HG02938 (cell line): ENCODE measurements around the gene VASP.

Experiments
- ATAC-seq: cut with Tn5 transposase; IDR thresholded peaks from one replicate; pipeline ENCODE4 v1.9.1; 2021; ENCODE audit warnings: mild to moderate bottlenecking, moderate library complexity; ENCODE audit not compliant: unreplicated experiment

The VASP gene

GRCh38 chr19:45547965-45548609, 40.8 kb downstream of the VASP start:
- no peak for ATAC-seq

GRCh38 chr19:45553464-45553863, 46.2 kb downstream of the VASP start:
- ATAC-seq, result no peak

GRCh38 chr19:45554481-45554880, 47.2 kb downstream of the VASP start:
- no peak for ATAC-seq

DNA sequence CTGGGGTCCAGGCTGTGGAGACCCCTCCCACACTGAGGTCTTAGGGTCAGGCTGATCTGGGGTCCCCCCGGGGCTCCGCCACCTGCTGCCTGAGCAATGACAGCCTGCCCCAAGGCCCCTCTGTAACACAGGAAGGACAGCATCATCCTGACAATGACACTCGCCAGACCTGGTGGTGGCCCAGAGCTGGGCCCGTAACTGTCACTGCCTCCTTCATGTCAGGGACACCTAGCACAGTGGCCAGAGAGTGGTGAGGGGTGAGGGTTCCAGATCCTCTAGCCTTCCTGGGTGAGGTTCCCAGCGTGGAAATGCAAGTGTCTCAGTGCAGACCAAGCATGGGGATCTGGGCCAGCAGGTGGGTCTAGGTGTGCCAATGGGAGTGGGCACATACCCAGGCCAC, 49.6 kb downstream of the VASP start:
- no peak for ATAC-seq

DNA sequence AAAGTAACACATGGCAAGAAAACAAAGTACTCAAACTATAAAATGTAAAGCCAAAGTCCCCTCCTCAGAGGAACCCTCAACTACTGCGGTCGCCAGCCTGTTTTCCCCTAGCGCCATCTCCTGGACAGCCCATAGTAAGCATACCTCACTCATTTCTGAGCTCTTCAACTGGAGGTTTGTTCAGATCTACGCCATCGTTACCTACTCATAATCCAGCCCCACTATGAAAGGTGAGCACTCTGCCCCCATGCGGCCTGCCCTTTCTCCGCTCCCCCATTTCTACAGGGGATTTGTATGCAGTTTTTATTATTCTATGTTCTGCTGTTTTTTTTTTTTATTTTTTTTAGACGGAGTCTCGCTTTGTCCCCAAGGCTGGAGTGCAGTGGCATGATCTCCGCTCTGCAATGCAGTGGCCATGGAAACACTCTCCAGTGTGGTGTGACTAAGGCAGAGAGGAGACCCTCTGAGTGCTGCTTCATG, 51.2 kb downstream of the VASP start:
- no peak for ATAC-seq

GRCh38 chr19:45560038-45560437, 52.8 kb downstream of the VASP start:
- ATAC-seq, result no peak

DNA sequence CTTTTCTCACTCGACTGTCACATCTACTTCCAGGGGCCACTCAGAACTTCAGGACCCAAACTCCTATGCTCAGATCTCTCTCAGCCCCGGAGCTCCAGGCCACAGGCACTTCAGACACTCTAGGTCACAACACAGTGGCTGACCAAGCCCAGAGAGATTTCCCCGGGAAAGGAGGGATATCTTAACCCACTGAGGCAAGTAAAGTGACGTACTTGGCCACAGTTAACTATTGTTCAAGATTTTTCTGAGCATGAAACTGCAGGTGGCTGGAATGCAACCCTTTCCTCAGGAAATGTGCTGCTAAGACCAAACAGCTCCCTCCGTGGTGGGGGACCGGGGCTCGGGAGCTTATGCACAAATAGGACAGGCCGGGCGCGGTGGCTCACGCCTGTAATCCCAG, 53.4 kb downstream of the VASP start:
- no peak for ATAC-seq

- ATAC-seq, result no peak
These were observed 57.0 kb downstream of the VASP start for GRCh38 chr19:45564131-45564780.

- ATAC-seq, result no peak
These were observed 60.3 kb downstream of the VASP start for GRCh38 chr19:45567609-45568008.

DNA sequence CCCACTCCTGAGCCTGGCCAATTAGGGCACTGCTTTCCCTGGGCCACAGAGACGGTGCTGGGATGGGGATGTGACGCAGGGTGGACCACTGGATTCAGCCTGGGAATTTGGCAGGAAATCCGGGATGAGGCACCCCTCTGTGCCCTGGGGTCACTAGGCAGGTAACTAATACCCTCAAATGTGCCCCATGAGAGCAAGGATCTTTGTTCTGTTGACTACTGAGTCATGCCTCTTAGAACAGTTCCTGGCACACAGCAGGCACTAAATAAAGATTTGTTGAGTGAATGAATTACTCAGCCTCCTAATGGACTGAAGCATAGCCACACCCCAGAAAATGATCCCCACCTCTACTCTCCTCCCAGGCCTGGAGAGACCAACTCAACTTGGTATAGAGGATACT, 61.5 kb downstream of the VASP start:
- no peak for ATAC-seq

DNA sequence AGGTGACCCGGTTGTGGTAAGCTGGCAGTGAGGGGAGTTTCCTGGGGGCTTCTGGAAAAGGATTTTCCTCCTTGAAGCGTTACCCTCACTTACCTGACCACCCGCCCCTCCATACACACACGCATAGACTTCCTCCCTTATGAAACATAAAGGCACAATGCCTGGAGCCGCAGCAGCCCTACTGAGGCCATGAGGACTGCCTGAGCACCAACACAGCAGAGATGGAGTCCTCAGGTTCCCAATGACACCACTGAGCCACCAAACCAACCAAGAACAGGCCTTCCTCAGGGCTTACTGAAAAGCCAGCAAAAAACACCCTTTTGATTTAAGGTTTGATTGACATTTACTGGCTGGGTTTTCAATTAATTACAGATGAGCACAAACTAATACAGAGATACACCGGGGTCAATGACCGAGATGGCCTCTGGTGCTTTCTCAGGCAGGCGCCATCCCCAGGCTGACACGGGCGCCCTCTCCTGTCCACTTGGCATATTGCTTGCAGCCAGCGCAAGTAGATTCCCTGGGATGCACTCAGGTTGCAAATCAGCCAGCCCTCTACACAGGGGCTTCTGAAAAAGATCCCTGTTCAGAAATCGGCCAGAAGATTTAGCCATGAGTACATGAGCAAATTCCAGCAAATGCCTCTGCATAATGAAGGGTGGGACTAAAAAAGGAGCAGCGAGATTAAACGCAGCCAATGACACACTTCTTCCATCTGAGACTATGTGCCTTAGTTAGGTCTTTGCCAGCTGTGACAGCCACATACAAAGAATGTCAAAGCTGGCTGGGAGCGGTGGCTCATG, 62.5 kb downstream of the VASP start:
- ATAC-seq, result no peak

DNA sequence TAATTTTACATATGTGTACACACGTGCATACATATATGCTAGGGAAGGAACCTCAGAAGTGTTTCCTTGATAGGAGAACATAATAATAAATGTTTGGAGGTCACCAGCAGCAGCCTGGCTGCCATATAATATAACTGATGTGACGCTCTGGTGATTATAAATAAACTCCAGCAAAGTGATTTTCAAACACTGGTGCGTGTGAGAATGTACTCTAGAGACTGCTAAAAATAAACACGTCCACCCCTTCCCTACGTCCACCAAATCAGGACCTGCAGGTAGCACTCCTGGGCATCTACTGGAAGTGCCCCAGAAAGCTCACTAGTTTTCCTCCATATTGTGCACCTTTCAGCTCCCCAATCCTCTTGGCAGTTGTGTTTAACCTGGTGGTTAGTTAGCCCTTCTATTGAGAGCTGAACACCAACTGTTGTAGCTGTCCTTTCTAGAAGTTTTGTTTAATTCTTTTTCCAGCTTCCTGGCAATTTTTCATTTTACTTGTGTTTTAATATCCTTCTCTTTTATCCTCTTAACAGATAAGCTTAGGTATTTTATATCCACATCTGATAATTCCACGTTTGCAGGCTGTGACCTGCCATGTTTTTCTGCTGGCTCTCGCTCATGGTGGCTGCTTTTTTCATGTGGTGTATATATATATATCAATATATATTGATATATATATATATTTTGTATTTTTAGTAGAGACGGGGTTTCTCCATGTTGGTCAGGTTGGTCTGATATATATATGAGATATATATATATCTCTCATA, 64.4 kb downstream of the VASP start:
- ATAC-seq, result no peak

GRCh38 chr19:45574526-45574925, 67.2 kb downstream of the VASP start:
- ATAC-seq, result no peak

DNA sequence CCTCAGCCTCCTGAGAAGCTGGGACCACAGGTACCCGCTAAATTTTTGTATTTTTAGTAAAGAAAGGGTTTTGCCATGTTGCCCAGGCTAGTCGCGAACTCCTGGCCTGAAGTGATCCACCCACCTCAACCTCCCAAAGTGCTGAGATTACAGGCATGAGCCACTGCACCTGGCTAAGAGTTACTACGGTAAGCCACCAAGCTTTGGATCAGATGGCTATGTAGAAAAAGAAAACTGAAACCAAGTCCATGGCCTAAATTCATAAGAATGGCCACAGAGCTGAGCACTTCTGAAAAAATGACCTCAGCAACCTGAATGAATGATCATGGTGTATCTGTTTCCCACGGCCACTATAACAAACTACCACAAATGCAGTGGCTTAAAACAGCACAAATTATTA, 67.9 kb downstream of the VASP start:
- ATAC-seq, result no peak
